ENCODE data around the gene HCN2. TPM values are rescaled to one million over a fixed set of nuclear protein-coding genes. Genes with fewer than 3 reads are reported as not detected.

The HCN2 gene
- total and polyA plus RNA-seq, 4 donors: 8.6 to 85.8 (median 59.1) TPM

GRCh38 chr19:633786-634639, 44.3 kb downstream of the HCN2 start:
- Histone ChIP-seq H3K27me3 (ENCODE audit: control insufficient read depth, insufficient read depth, low read length) (no peaks in the 10 kb centered on the region), H3K27ac (ENCODE audit: low read depth, low read length) (no peak overlapping the region), H3K9me3 (ENCODE audit: control insufficient read depth, insufficient read depth, low read length) (no peaks in the 10 kb centered on the region), H3K4me1 (ENCODE audit: control insufficient read depth, insufficient read depth, low read length) (peaks cover 31% of the 10 kb centered on the region), H3K36me3 (ENCODE audit: control insufficient read depth, insufficient read depth, low read length) (peaks cover 36% of the 10 kb centered on the region), H3K4me3 (ENCODE audit: low read depth, low read length) (peak overlapping the region; percentile 66)
- no peak for DNase-seq (ENCODE audit: low read depth in 4 of 6, low spot score in 6 of 6)
- 21% methylated on average over 25 of the region's 32 CpGs for WGBS (ENCODE audit: insufficient coverage)

- WGBS (ENCODE audit: insufficient coverage): 88% methylated on average over 15 of the region's 16 CpGs
These were observed 45.4 kb downstream of the HCN2 start for GRCh38 chr19:634975-635652.

GRCh38 chr19:638906-639252, 49.2 kb downstream of the HCN2 start:
- no peak for DNase-seq (ENCODE audit: low read depth in 4 of 6, low spot score in 6 of 6)
- Histone ChIP-seq H3K36me3 (ENCODE audit: control insufficient read depth, insufficient read depth, low read length) (peaks cover 33% of the 10 kb centered on the region), H3K27ac (ENCODE audit: low read depth, low read length) (no peak overlapping the region), H3K4me3 (ENCODE audit: low read depth, low read length) (peak overlapping the region; percentile 46), H3K4me1 (ENCODE audit: control insufficient read depth, insufficient read depth, low read length) (peaks cover 26% of the 10 kb centered on the region), H3K27me3 (ENCODE audit: control insufficient read depth, insufficient read depth, low read length) (no peaks in the 10 kb centered on the region), H3K9me3 (ENCODE audit: control insufficient read depth, insufficient read depth, low read length) (no peaks in the 10 kb centered on the region)
- WGBS (ENCODE audit: insufficient coverage): 77% methylated on average over 16 of the region's 17 CpGs

More at GRCh38 chr19:634975-635652, 45.4 kb downstream of the HCN2 start:
- Histone ChIP-seq H3K4me3 (ENCODE audit: low read depth, low read length) (no peak overlapping the region), H3K27me3 (ENCODE audit: control insufficient read depth, insufficient read depth, low read length) (no peaks in the 10 kb centered on the region), H3K36me3 (ENCODE audit: control insufficient read depth, insufficient read depth, low read length) (peaks cover 25% of the 10 kb centered on the region), H3K27ac (ENCODE audit: low read depth, low read length) (no peak overlapping the region), H3K9me3 (ENCODE audit: control insufficient read depth, insufficient read depth, low read length) (no peaks in the 10 kb centered on the region), H3K4me1 (ENCODE audit: control insufficient read depth, insufficient read depth, low read length) (peaks cover 37% of the 10 kb centered on the region)
- no peak for DNase-seq (ENCODE audit: low read depth in 4 of 6, low spot score in 6 of 6)

- Histone ChIP-seq H3K4me3 (ENCODE audit: low read depth, low read length) (peak within 1 kb of the TSS; percentile 46), H3K36me3 (ENCODE audit: control insufficient read depth, insufficient read depth, low read length) (peaks cover 39% of the 10 kb centered on the region), H3K4me1 (ENCODE audit: control insufficient read depth, insufficient read depth, low read length) (peaks cover 20% of the 10 kb centered on the region), H3K27me3 (ENCODE audit: control insufficient read depth, insufficient read depth, low read length) (no peaks in the 10 kb centered on the region), H3K9me3 (ENCODE audit: control insufficient read depth, insufficient read depth, low read length) (no peaks in the 10 kb centered on the region), H3K27ac (ENCODE audit: low read depth, low read length) (no peak within 1 kb of the TSS)
- 5% methylated on average over 109 of the region's 109 CpGs for WGBS (ENCODE audit: insufficient coverage)
- DNase-seq (ENCODE audit: low read depth in 4 of 6, low spot score in 6 of 6): peak; percentile 33 to 96 (median 80)
These were observed 49.8 kb downstream of the HCN2 start, which contains the start of gene FGF22 for GRCh38 chr19:639253-640160. Gene FGF22 (plus strand): TSS chr19:639879. CDS start chr19:639926, 47 bp downstream.

GRCh38 chr19:640161-640558, 50.5 kb downstream of the HCN2 start:
- DNase-seq (ENCODE audit: low read depth in 4 of 6, low spot score in 6 of 6): no peak
- Histone ChIP-seq H3K4me3 (ENCODE audit: low read depth, low read length) (no peak overlapping the region), H3K4me1 (ENCODE audit: control insufficient read depth, insufficient read depth, low read length) (peaks cover 16% of the 10 kb centered on the region), H3K27ac (ENCODE audit: low read depth, low read length) (no peak overlapping the region), H3K36me3 (ENCODE audit: control insufficient read depth, insufficient read depth, low read length) (peaks cover 45% of the 10 kb centered on the region), H3K9me3 (ENCODE audit: control insufficient read depth, insufficient read depth, low read length) (no peaks in the 10 kb centered on the region), H3K27me3 (ENCODE audit: control insufficient read depth, insufficient read depth, low read length) (no peaks in the 10 kb centered on the region)
- WGBS (ENCODE audit: insufficient coverage): 44% methylated on average over 25 of the region's 25 CpGs

- Histone ChIP-seq H3K27ac (ENCODE audit: low read depth, low read length) (no peak overlapping the region), H3K4me1 (ENCODE audit: control insufficient read depth, insufficient read depth, low read length) (peaks cover 16% of the 10 kb centered on the region), H3K4me3 (ENCODE audit: low read depth, low read length) (no peak overlapping the region), H3K9me3 (ENCODE audit: control insufficient read depth, insufficient read depth, low read length) (no peaks in the 10 kb centered on the region), H3K27me3 (ENCODE audit: control insufficient read depth, insufficient read depth, low read length) (no peaks in the 10 kb centered on the region), H3K36me3 (ENCODE audit: control insufficient read depth, insufficient read depth, low read length) (peaks cover 46% of the 10 kb centered on the region)
- WGBS (ENCODE audit: insufficient coverage): 84% methylated on average over 24 of the region's 31 CpGs
- no peak for DNase-seq (ENCODE audit: low read depth in 4 of 6, low spot score in 6 of 6)
These were observed 51.0 kb downstream of the HCN2 start for GRCh38 chr19:640606-641189.

GRCh38 chr19:641702-642101, 52.0 kb downstream of the HCN2 start:
- Histone ChIP-seq H3K4me1 (ENCODE audit: control insufficient read depth, insufficient read depth, low read length) (peaks cover 16% of the 10 kb centered on the region), H3K4me3 (ENCODE audit: low read depth, low read length) (no peak overlapping the region), H3K27me3 (ENCODE audit: control insufficient read depth, insufficient read depth, low read length) (no peaks in the 10 kb centered on the region), H3K27ac (ENCODE audit: low read depth, low read length) (no peak overlapping the region), H3K9me3 (ENCODE audit: control insufficient read depth, insufficient read depth, low read length) (no peaks in the 10 kb centered on the region), H3K36me3 (ENCODE audit: control insufficient read depth, insufficient read depth, low read length) (peaks cover 56% of the 10 kb centered on the region)
- DNase-seq (ENCODE audit: low read depth in 4 of 6, low spot score in 6 of 6): no peak
- 88% methylated on average over 15 of the region's 17 CpGs for WGBS (ENCODE audit: insufficient coverage)

GRCh38 chr19:642767-643727, 53.4 kb downstream of the HCN2 start:
- H3K4me3 ChIP-seq (ENCODE audit: low read depth, low read length): no peak overlapping the region
- H3K27me3 ChIP-seq (ENCODE audit: control insufficient read depth, insufficient read depth, low read length): no peaks in the 10 kb centered on the region
- peaks cover 69% of the 10 kb centered on the region for H3K36me3 ChIP-seq (ENCODE audit: control insufficient read depth, insufficient read depth, low read length)
- no peaks in the 10 kb centered on the region for H3K9me3 ChIP-seq (ENCODE audit: control insufficient read depth, insufficient read depth, low read length)
- DNase-seq (ENCODE audit: low read depth in 4 of 6, low spot score in 6 of 6): no peak
- 84% methylated on average over 62 of the region's 70 CpGs for WGBS (ENCODE audit: insufficient coverage)
- H3K4me1 ChIP-seq (ENCODE audit: control insufficient read depth, insufficient read depth, low read length): peaks cover 16% of the 10 kb centered on the region
- H3K27ac ChIP-seq (ENCODE audit: low read depth, low read length): no peak overlapping the region
